ENCODE data around the gene MCF2L2. TPM values are rescaled to one million over a fixed set of nuclear protein-coding genes. Genes with fewer than 3 reads are reported as not detected.

The MCF2L2 gene
- total and polyA plus RNA-seq, 5 donors from 2014 or later, result 2.1 to 20.7 (median 4.0) TPM

- H3K36me3 ChIP-seq (ENCODE audit: control insufficient read depth, insufficient read depth, low read length), result peaks cover 27% of the 10 kb centered on the region
- H3K27ac ChIP-seq (ENCODE audit: insufficient read depth, low read length, poor library complexity, severe bottlenecking), result no peak overlapping the region
- H3K9me3 ChIP-seq (ENCODE audit: control insufficient read depth in 2 of 2, low read length in 2 of 2), result no peaks in the 10 kb centered on the region
- Mint-ChIP-seq H3K36me3 (no peaks in the 10 kb centered on the region), H3K4me3 (no peak overlapping the region), H3K27me3 (no peaks in the 10 kb centered on the region), H3K9me3 (no peaks in the 10 kb centered on the region), H3K4me1 (peaks cover 0 to 10% (median 0%) of the 10 kb centered on the region in 4 donors), H3K27ac (no peak overlapping the region)
- H3K27me3 ChIP-seq (ENCODE audit: control insufficient read depth, insufficient read depth, low read length), result no peaks in the 10 kb centered on the region
- ATAC-seq (ENCODE audit: low read depth in 2 of 2), result no peak
- no peak for DNase-seq
- H3K4me1 ChIP-seq (ENCODE audit: control insufficient read depth, insufficient read depth, low read length, poor library complexity, severe bottlenecking), result no peaks in the 10 kb centered on the region
- H3K4me3 ChIP-seq (ENCODE audit: low read depth, low read length), result no peak overlapping the region
Observed at GRCh38 chr3:183309276-183309675, 119.1 kb downstream of the MCF2L2 start.

- Histone ChIP-seq H3K9me3 (ENCODE audit: control insufficient read depth in 2 of 2, low read length in 2 of 2) (no peaks in the 10 kb centered on the region), H3K4me3 (ENCODE audit: low read depth, low read length) (no peak overlapping the region), H3K27ac (ENCODE audit: insufficient read depth, low read length, poor library complexity, severe bottlenecking) (no peak overlapping the region), H3K36me3 (ENCODE audit: control insufficient read depth, insufficient read depth, low read length) (peaks cover 25% of the 10 kb centered on the region), H3K27me3 (ENCODE audit: control insufficient read depth, insufficient read depth, low read length) (no peaks in the 10 kb centered on the region), H3K4me1 (ENCODE audit: control insufficient read depth, insufficient read depth, low read length, poor library complexity, severe bottlenecking) (no peaks in the 10 kb centered on the region)
- peaks cover 0 to 10% (median 1%) of the 10 kb centered on the region in 4 donors for H3K4me1 Mint-ChIP-seq
- no peaks in the 10 kb centered on the region for H3K36me3 Mint-ChIP-seq
- no peak overlapping the region for H3K4me3 Mint-ChIP-seq
- H3K27me3 Mint-ChIP-seq, result no peaks in the 10 kb centered on the region
- DNase-seq (no peak), ATAC-seq (ENCODE audit: low read depth in 2 of 2) (no peak)
- H3K9me3 Mint-ChIP-seq, result peaks cover 0 to 2% (median 0%) of the 10 kb centered on the region in 7 donors
- H3K27ac Mint-ChIP-seq, result no peak overlapping the region
Observed at GRCh38 chr3:183308751-183309150, 119.7 kb downstream of the MCF2L2 start.

DNA sequence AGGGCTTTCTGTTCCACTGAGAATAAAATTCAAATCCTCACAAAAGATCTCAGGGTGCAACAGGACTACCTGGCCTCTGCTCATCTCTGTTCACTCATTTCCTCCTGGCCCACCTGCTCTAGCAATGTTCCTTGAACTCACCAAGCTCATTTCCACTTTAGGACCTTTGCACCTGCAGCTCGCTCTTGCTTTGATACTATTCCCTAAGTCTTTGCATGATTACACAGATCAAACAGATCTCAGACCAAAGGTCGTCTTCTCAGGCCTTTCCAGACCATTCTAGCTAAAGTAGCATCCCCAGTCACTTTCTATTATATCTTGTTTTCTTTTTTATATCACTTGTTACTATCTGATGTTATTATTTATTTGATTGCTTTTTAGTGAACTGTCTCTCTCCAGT is 120.7 kb downstream of the MCF2L2 start:
- Histone ChIP-seq H3K27ac (ENCODE audit: insufficient read depth, low read length, poor library complexity, severe bottlenecking) (no peak overlapping the region), H3K9me3 (ENCODE audit: control insufficient read depth in 2 of 2, low read length in 2 of 2) (no peaks in the 10 kb centered on the region), H3K4me3 (ENCODE audit: low read depth, low read length) (no peak overlapping the region), H3K4me1 (ENCODE audit: control insufficient read depth, insufficient read depth, low read length, poor library complexity, severe bottlenecking) (no peaks in the 10 kb centered on the region), H3K36me3 (ENCODE audit: control insufficient read depth, insufficient read depth, low read length) (peaks cover 25% of the 10 kb centered on the region), H3K27me3 (ENCODE audit: control insufficient read depth, insufficient read depth, low read length) (no peaks in the 10 kb centered on the region)
- DNase-seq (no peak), ATAC-seq (ENCODE audit: low read depth in 2 of 2) (no peak)
- Mint-ChIP-seq H3K9me3 (peaks cover 0 to 2% (median 0%) of the 10 kb centered on the region in 7 donors), H3K27me3 (no peaks in the 10 kb centered on the region), H3K4me3 (no peak overlapping the region), H3K27ac (no peak overlapping the region), H3K36me3 (no peaks in the 10 kb centered on the region), H3K4me1 (peaks cover 0 to 10% (median 1%) of the 10 kb centered on the region in 4 donors)

DNA sequence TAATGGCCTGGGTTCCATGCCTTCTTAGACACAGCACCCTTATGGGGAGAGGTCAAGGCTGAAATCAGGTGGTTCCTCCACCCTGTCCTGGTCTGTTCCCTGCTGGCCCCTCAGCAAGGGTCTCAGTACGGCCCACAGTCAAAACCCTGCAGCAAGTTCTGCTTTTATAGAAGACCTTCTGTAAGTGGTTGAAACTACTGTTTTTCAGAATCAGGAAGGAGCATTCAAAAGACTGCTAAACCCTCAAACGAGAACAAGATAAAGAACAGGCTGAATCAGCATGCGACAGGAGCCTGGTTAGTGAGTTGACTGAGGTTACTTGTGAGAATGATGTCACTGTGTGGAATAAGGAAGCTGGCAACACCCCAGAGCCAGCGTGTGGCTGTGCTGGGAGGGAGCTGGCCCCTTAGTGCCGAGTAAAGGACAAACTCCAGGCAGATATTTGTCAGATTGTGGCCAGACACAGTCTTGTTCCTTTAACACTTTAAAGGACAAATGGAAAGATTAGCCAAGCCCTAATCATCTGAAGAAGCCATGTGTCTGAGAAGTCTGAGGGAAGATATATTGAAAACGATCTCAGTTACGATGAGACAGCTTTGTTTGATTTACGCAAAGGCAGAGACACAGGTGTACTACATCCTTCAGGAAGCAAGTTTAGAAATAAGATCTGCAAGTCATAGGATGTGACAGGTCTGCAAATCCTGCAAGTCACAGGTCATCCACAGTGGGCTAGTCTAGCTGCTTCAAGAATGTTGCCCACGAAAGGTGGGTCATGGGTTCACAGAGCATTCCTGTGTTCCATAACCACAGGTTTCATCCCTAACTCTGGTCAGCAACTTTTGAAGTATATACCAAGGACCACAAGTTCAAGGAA is 121.4 kb downstream of the MCF2L2 start:
- H3K27ac ChIP-seq (ENCODE audit: insufficient read depth, low read length, poor library complexity, severe bottlenecking), result no peak overlapping the region
- H3K27me3 ChIP-seq (ENCODE audit: control insufficient read depth, insufficient read depth, low read length), result no peaks in the 10 kb centered on the region
- DNase-seq (peak in 1 of 3 donors; percentile 37), ATAC-seq (ENCODE audit: low read depth in 2 of 2) (peak; percentile 68 to 71)
- Mint-ChIP-seq H3K36me3 (no peaks in the 10 kb centered on the region), H3K27ac (no peak overlapping the region), H3K4me1 (peaks cover 0 to 13% (median 5%) of the 10 kb centered on the region in 4 donors), H3K4me3 (no peak overlapping the region), H3K27me3 (no peaks in the 10 kb centered on the region), H3K9me3 (peaks cover 0 to 2% (median 0%) of the 10 kb centered on the region in 7 donors)
- H3K9me3 ChIP-seq (ENCODE audit: control insufficient read depth in 2 of 2, low read length in 2 of 2), result no peaks in the 10 kb centered on the region
- H3K4me1 ChIP-seq (ENCODE audit: control insufficient read depth, insufficient read depth, low read length, poor library complexity, severe bottlenecking), result no peaks in the 10 kb centered on the region
- peaks cover 25% of the 10 kb centered on the region for H3K36me3 ChIP-seq (ENCODE audit: control insufficient read depth, insufficient read depth, low read length)
- H3K4me3 ChIP-seq (ENCODE audit: low read depth, low read length), result no peak overlapping the region

DNA sequence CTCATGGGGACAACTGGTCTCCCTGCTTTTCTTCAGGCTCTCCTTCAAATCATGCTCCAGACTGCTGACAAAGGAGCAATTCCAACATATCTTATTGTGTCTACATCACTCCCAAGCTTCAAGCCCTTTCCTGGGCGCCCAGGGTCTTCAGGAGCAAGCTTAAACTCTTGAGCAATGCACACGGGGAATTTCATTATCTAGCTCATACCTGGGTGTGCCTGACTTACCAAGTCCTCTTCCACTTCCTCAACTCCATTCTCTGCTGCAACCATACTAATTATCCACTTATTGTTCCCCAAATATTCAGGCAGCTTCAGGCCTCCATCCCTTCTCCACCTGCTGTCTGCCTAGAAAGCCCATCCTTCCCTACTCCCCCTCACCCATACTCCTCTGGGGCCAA is 124.7 kb downstream of the MCF2L2 start:
- H3K9me3 Mint-ChIP-seq, result peaks cover 0 to 2% (median 0%) of the 10 kb centered on the region in 7 donors
- no peaks in the 10 kb centered on the region for H3K9me3 ChIP-seq (ENCODE audit: control insufficient read depth in 2 of 2, low read length in 2 of 2)
- H3K4me1 Mint-ChIP-seq, result peaks cover 0 to 16% (median 7%) of the 10 kb centered on the region in 4 donors
- peaks cover 18% of the 10 kb centered on the region for H3K36me3 ChIP-seq (ENCODE audit: control insufficient read depth, insufficient read depth, low read length)
- no peaks in the 10 kb centered on the region for H3K36me3 Mint-ChIP-seq
- H3K4me3 ChIP-seq (ENCODE audit: low read depth, low read length), result no peak overlapping the region
- ATAC-seq (ENCODE audit: low read depth in 2 of 2), result no peak
- no peak overlapping the region for H3K27ac ChIP-seq (ENCODE audit: insufficient read depth, low read length, poor library complexity, severe bottlenecking)
- DNase-seq, result no peak
- no peaks in the 10 kb centered on the region for H3K27me3 ChIP-seq (ENCODE audit: control insufficient read depth, insufficient read depth, low read length)
- H3K27ac Mint-ChIP-seq, result no peak overlapping the region
- no peak overlapping the region for H3K4me3 Mint-ChIP-seq
- no peaks in the 10 kb centered on the region for H3K4me1 ChIP-seq (ENCODE audit: control insufficient read depth, insufficient read depth, low read length, poor library complexity, severe bottlenecking)
- no peaks in the 10 kb centered on the region for H3K27me3 Mint-ChIP-seq

DNA sequence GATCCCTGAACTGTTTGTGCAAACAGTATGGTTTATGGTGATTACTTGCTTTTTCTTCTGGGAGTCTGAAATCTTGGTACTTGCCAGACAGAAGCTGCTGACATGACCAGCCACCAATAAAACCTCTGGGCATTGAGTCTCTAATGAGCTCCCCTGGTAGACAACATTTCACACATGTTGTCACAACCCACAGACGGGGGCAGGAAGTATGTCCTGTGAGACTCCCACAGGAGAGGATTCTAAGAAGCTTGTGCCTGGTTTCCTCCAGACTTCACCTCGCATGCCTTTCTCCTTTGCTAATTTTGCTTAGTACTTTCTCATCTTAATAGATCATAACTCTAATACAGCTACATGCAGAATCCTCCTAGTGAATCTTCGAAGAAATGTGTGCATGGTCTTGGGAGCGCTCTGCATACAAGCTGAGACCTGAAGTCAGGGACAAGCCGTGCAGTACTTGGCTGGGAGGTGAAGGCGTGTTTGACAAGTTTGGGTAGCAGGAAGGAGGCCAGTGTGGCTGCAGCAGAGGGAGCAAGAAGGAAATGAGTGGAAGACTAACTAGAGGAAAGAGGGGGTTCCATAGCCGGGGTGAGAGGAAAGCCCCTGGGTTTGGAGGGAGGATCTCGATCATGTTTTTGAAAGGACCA is 126.4 kb downstream of the MCF2L2 start:
- no peak overlapping the region for H3K4me3 ChIP-seq (ENCODE audit: low read depth, low read length)
- no peaks in the 10 kb centered on the region for H3K4me1 ChIP-seq (ENCODE audit: control insufficient read depth, insufficient read depth, low read length, poor library complexity, severe bottlenecking)
- peaks cover 3% of the 10 kb centered on the region for H3K36me3 Mint-ChIP-seq
- H3K9me3 ChIP-seq (ENCODE audit: control insufficient read depth in 2 of 2, low read length in 2 of 2), result no peaks in the 10 kb centered on the region
- peaks cover 0 to 2% (median 0%) of the 10 kb centered on the region in 7 donors for H3K9me3 Mint-ChIP-seq
- no peaks in the 10 kb centered on the region for H3K27me3 Mint-ChIP-seq
- ATAC-seq (ENCODE audit: low read depth in 2 of 2) (no peak), DNase-seq (peak in 1 of 3 donors; percentile 61)
- H3K4me3 Mint-ChIP-seq, result no peak overlapping the region
- H3K27me3 ChIP-seq (ENCODE audit: control insufficient read depth, insufficient read depth, low read length), result no peaks in the 10 kb centered on the region
- peaks cover 18% of the 10 kb centered on the region for H3K36me3 ChIP-seq (ENCODE audit: control insufficient read depth, insufficient read depth, low read length)
- peaks cover 0 to 14% (median 7%) of the 10 kb centered on the region in 4 donors for H3K4me1 Mint-ChIP-seq
- no peak overlapping the region for H3K27ac ChIP-seq (ENCODE audit: insufficient read depth, low read length, poor library complexity, severe bottlenecking)
- H3K27ac Mint-ChIP-seq, result peak overlapping the region in 1 of 3 donors; percentile 76

DNA sequence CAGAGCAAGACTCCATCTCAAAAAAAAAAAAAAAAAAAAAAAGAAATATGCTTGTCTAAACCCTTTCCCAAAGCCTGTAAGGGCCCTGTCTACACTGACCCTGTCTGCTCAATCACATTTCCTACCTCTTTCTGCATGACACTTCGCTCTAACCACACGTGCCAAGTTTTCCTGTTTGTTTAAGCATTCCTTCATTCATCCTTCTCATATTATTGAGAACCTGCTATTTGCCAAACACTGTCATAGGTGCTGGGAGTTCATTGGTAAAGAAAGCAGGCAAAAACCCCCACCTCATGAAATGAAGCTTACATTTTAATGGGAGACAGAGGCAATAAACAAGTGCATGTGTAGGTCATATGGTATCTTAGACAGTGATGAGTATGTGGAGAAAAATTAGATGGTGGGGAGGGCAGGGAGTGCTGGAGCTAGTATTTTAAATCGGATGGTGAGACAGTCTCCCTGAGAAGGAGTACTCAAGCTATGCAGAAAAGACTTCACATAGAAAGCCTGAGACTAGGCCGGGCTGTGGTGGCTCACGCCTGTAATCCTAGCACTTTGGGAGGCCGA is 127.3 kb downstream of the MCF2L2 start:
- Mint-ChIP-seq H3K36me3 (peaks cover 6% of the 10 kb centered on the region), H3K4me1 (peaks cover 0 to 7% (median 6%) of the 10 kb centered on the region in 4 donors), H3K9me3 (peaks cover 0 to 2% (median 0%) of the 10 kb centered on the region in 7 donors), H3K27ac (peak overlapping the region in 1 of 3 donors; percentile 17), H3K27me3 (no peaks in the 10 kb centered on the region), H3K4me3 (no peak overlapping the region)
- no peak for ATAC-seq (ENCODE audit: low read depth in 2 of 2)
- no peak for DNase-seq
- no peaks in the 10 kb centered on the region for H3K4me1 ChIP-seq (ENCODE audit: control insufficient read depth, insufficient read depth, low read length, poor library complexity, severe bottlenecking)
- no peak overlapping the region for H3K4me3 ChIP-seq (ENCODE audit: low read depth, low read length)
- H3K27ac ChIP-seq (ENCODE audit: insufficient read depth, low read length, poor library complexity, severe bottlenecking), result no peak overlapping the region
- peaks cover 17% of the 10 kb centered on the region for H3K36me3 ChIP-seq (ENCODE audit: control insufficient read depth, insufficient read depth, low read length)
- H3K27me3 ChIP-seq (ENCODE audit: control insufficient read depth, insufficient read depth, low read length), result no peaks in the 10 kb centered on the region
- H3K9me3 ChIP-seq (ENCODE audit: control insufficient read depth in 2 of 2, low read length in 2 of 2), result no peaks in the 10 kb centered on the region
